ENCODE measurements around the gene CLDN18.

- TF ChIP-seq, protein P1, sequence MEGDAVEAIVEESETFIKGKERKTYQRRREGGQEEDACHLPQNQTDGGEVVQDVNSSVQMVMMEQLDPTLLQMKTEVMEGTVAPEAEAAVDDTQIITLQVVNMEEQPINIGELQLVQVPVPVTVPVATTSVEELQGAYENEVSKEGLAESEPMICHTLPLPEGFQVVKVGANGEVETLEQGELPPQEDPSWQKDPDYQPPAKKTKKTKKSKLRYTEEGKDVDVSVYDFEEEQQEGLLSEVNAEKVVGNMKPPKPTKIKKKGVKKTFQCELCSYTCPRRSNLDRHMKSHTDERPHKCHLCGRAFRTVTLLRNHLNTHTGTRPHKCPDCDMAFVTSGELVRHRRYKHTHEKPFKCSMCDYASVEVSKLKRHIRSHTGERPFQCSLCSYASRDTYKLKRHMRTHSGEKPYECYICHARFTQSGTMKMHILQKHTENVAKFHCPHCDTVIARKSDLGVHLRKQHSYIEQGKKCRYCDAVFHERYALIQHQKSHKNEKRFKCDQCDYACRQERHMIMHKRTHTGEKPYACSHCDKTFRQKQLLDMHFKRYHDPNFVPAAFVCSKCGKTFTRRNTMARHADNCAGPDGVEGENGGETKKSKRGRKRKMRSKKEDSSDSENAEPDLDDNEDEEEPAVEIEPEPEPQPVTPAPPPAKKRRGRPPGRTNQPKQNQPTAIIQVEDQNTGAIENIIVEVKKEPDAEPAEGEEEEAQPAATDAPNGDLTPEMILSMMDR (IDR thresholded peaks at IDR 0.05): no peak
- TF ChIP-seq POLR2AphosphoS5 (IDR thresholded peaks at IDR 0.05; ENCODE audit: low read depth, low read length): no peak
- no peak for TF ChIP-seq TCF7L2 (IDR thresholded peaks at IDR 0.05; ENCODE audit: low read depth, low read length)
These were observed 68.1 kb downstream of the CLDN18 start for GRCh38 chr3:138078096-138078495.
